ENCODE data around the gene KRTAP4-11. TPM values are rescaled to one million over a fixed set of nuclear protein-coding genes. Genes with fewer than 3 reads are reported as not detected.

Gene KRTAP4-11
- total and polyA plus RNA-seq, 2 of the 8 experiments (the other 6 are each of a cell fraction or from before 2014, with no cell fraction given): not detected

DNA sequence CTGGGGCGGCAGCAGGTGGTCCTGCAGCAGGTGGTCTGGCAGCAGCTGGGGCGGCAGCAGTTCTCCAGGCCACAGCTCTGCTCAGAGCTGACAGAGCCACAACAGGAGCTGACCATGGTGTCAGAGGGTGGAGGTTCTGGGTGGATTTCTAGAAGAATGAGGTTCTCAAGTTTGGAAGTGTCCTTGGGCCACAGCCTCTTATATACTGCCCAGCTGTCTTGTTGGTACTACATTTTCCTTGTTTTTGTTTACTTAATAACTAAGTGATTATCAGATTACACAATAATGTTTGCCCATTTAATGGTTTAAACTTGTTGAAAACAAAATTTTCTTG lies 31.4 kb upstream of the KRTAP4-11 start, which contains the start of gene KRTAP4-5 (continued):
- TF ChIP-seq CHD7 (IDR thresholded peaks at IDR 0.05; ENCODE audit: insufficient replicate concordance, low read length) (no peak), FOSL1 (IDR thresholded peaks at IDR 0.05; ENCODE audit: insufficient read depth, low read depth, low read length) (no peak), TAF7 (optimal IDR thresholded peaks at IDR 0.05; ENCODE audit: borderline replicate concordance, low read depth, low read length) (no peak), HDAC2 (IDR thresholded peaks at IDR 0.05; ENCODE audit: borderline replicate concordance in 1 of 2, low read depth in 2 of 2, low read length in 2 of 2) (no peak), PHF8 (conservative IDR thresholded peaks at IDR 0.05; ENCODE audit: low read depth, low read length) (no peak), NANOG (IDR thresholded peaks at IDR 0.05; ENCODE audit: insufficient read depth, low read depth, low read length, poor library complexity, severe bottlenecking) (no peak), JUN (IDR thresholded peaks at IDR 0.05; ENCODE audit: low read depth, low read length) (no peak), CHD1 (IDR thresholded peaks at IDR 0.05; ENCODE audit: low read depth, low read length) (no peak), KDM5A (IDR thresholded peaks at IDR 0.05; ENCODE audit: low read length) (no peak), SAP30 (IDR thresholded peaks at IDR 0.05; ENCODE audit: insufficient read depth, insufficient replicate concordance, low read length) (no peak), ATF3 (IDR thresholded peaks at IDR 0.05; ENCODE audit: insufficient read depth, low read depth, low read length) (no peak)
